ENCODE results near the gene HPSE2. TPM values are rescaled to one million over a fixed set of nuclear protein-coding genes. Genes with fewer than 3 reads are reported as not detected.

Gene HPSE2
- total RNA-seq, 1 donor from 2014 or later: not detected

- intact Hi-C loops (cut with DNase I): loop anchor here (10.0 kb wide), 1 partner anchor 202 kb away; no protein-coding TSS in a partner anchor
- ATAC-seq (ENCODE audit: poor library complexity) (no peak), DNase-seq (no peak)
These were observed 568.6 kb downstream of the HPSE2 start for GRCh38 chr10:98667081-98667480.

GRCh38 chr10:98666276-98666675 lies 569.4 kb downstream of the HPSE2 start:
- intact Hi-C loops (cut with DNase I): loop anchor here (10.0 kb wide), 1 partner anchor 201 kb away; no protein-coding TSS in a partner anchor
- no peak for ATAC-seq (ENCODE audit: poor library complexity)
- no peak for DNase-seq

GRCh38 chr10:98664329-98665042 lies 571.2 kb downstream of the HPSE2 start:
- intact Hi-C loops (cut with DNase I): loop anchor here (10.0 kb wide), 1 partner anchor 200 kb away; no protein-coding TSS in a partner anchor
- ATAC-seq (ENCODE audit: poor library complexity) (no peak), DNase-seq (no peak)

- intact Hi-C loops (cut with DNase I): loop anchor here (10.0 kb wide), 1 partner anchor 195 kb away; no protein-coding TSS in a partner anchor
- ATAC-seq (ENCODE audit: poor library complexity) (no peak), DNase-seq (no peak)
These were observed 575.7 kb downstream of the HPSE2 start for GRCh38 chr10:98659951-98660350.

- ATAC-seq (ENCODE audit: poor library complexity): no peak
- no peak for DNase-seq
- intact Hi-C loops (cut with DNase I): no loop called here
These were observed 580.2 kb downstream of the HPSE2 start for GRCh38 chr10:98655492-98655891.

- intact Hi-C loops (cut with DNase I): no loop called here
- ATAC-seq (ENCODE audit: poor library complexity) (no peak), DNase-seq (no peak)
These were observed 586.5 kb downstream of the HPSE2 start for GRCh38 chr10:98649170-98649569.

- DNase-seq (no peak), ATAC-seq (ENCODE audit: poor library complexity) (no peak)
- intact Hi-C loops (cut with DNase I): no loop called here
These were observed 588.4 kb downstream of the HPSE2 start for GRCh38 chr10:98646998-98647917.

GRCh38 chr10:98644466-98644865 lies 591.2 kb downstream of the HPSE2 start:
- no peak for DNase-seq
- intact Hi-C loops (cut with DNase I): no loop called here
- no peak for ATAC-seq (ENCODE audit: poor library complexity)

GRCh38 chr10:98642281-98642680 lies 593.4 kb downstream of the HPSE2 start:
- intact Hi-C loops (cut with DNase I): no loop called here
- DNase-seq: no peak
- ATAC-seq (ENCODE audit: poor library complexity): no peak

GRCh38 chr10:98638920-98639319 lies 596.7 kb downstream of the HPSE2 start:
- intact Hi-C loops (cut with DNase I): no loop called here
- ATAC-seq (ENCODE audit: poor library complexity): no peak
- DNase-seq: no peak

- no peak for DNase-seq
- intact Hi-C loops (cut with DNase I): no loop called here
- no peak for ATAC-seq (ENCODE audit: poor library complexity)
These were observed 598.7 kb downstream of the HPSE2 start for GRCh38 chr10:98636921-98637329.

GRCh38 chr10:98632456-98633150 lies 603.0 kb downstream of the HPSE2 start:
- ATAC-seq (ENCODE audit: poor library complexity) (no peak), DNase-seq (no peak)
- intact Hi-C loops (cut with DNase I): no loop called here

GRCh38 chr10:98628206-98628605 lies 607.4 kb downstream of the HPSE2 start:
- intact Hi-C loops (cut with DNase I): no loop called here
- ATAC-seq (ENCODE audit: poor library complexity) (no peak), DNase-seq (no peak)

GRCh38 chr10:98627711-98628110 lies 607.9 kb downstream of the HPSE2 start:
- DNase-seq (no peak), ATAC-seq (ENCODE audit: poor library complexity) (no peak)
- intact Hi-C loops (cut with DNase I): no loop called here

GRCh38 chr10:98624963-98625362 lies 610.7 kb downstream of the HPSE2 start:
- DNase-seq (no peak), ATAC-seq (ENCODE audit: poor library complexity) (no peak)
- intact Hi-C loops (cut with DNase I): no loop called here

- intact Hi-C loops (cut with DNase I): no loop called here
- no peak for ATAC-seq (ENCODE audit: poor library complexity)
- no peak for DNase-seq
These were observed 612.5 kb downstream of the HPSE2 start for GRCh38 chr10:98623176-98623575.

GRCh38 chr10:98621630-98622029 lies 614.0 kb downstream of the HPSE2 start:
- intact Hi-C loops (cut with DNase I): no loop called here
- DNase-seq (no peak), ATAC-seq (ENCODE audit: poor library complexity) (no peak)

GRCh38 chr10:98620503-98620902 lies 615.1 kb downstream of the HPSE2 start:
- DNase-seq: no peak
- no peak for ATAC-seq (ENCODE audit: poor library complexity)
- intact Hi-C loops (cut with DNase I): no loop called here

GRCh38 chr10:98619446-98619845 lies 616.2 kb downstream of the HPSE2 start:
- ATAC-seq (ENCODE audit: poor library complexity) (no peak), DNase-seq (no peak)
- intact Hi-C loops (cut with DNase I): no loop called here

Data from Right ventricle myocardium superior (tissue), 1 donor.